ENCODE measurements around the gene ACTR5. TPM values are rescaled to one million over a fixed set of nuclear protein-coding genes. Genes with fewer than 3 reads are reported as not detected.
A peak's percentile ranks its signal among the peaks of the same experiment; 100 is the strongest.
"Not testable (repeated sequence)": the region's sequence is repeated elsewhere in the genome, so short reads cannot be mapped to it uniquely, and the experiment has no call there.

The ACTR5 gene
- total RNA-seq, 2 experiments from 2014 or later = 7.3 to 7.5 TPM

- peaks cover 30% of the 10 kb centered on the region for H3K36me3 Mint-ChIP-seq
Observed at GRCh38 chr20:38770546-38770945, 22.3 kb downstream of the ACTR5 start.

GRCh38 chr20:38770970-38771369 lies 22.7 kb downstream of the ACTR5 start:
- H3K27me3 Mint-ChIP-seq = no peaks in the 10 kb centered on the region
- no peak overlapping the region for H3K27ac Mint-ChIP-seq
- H3K4me3 Mint-ChIP-seq = no peak overlapping the region
- H3K4me1 Mint-ChIP-seq = no peaks in the 10 kb centered on the region
- no peak for DNase-seq
- H3K9me3 Mint-ChIP-seq = no peaks in the 10 kb centered on the region
- H3K36me3 Mint-ChIP-seq = peaks cover 30% of the 10 kb centered on the region

More at GRCh38 chr20:38770546-38770945, 22.3 kb downstream of the ACTR5 start:
- Mint-ChIP-seq H3K4me3 (no peak overlapping the region), H3K4me1 (no peaks in the 10 kb centered on the region), H3K27me3 (no peaks in the 10 kb centered on the region), H3K9me3 (no peaks in the 10 kb centered on the region), H3K27ac (no peak overlapping the region)
- no peak for DNase-seq

- H3K36me3 Mint-ChIP-seq = peaks cover 27% of the 10 kb centered on the region
- H3K4me1 Mint-ChIP-seq = no peaks in the 10 kb centered on the region
- H3K27me3 Mint-ChIP-seq = no peaks in the 10 kb centered on the region
- H3K9me3 Mint-ChIP-seq = no peaks in the 10 kb centered on the region
- no peak overlapping the region for H3K27ac Mint-ChIP-seq
- no peak for DNase-seq
- no peak overlapping the region for H3K4me3 Mint-ChIP-seq
Observed at GRCh38 chr20:38771621-38772020, 23.4 kb downstream of the ACTR5 start.

- Mint-ChIP-seq H3K36me3 (peaks cover 29% of the 10 kb centered on the region), H3K4me1 (no peaks in the 10 kb centered on the region), H3K4me3 (no peak overlapping the region), H3K27me3 (no peaks in the 10 kb centered on the region), H3K9me3 (no peaks in the 10 kb centered on the region), H3K27ac (no peak overlapping the region)
- DNase-seq = no peak
Observed at GRCh38 chr20:38774167-38774566, 25.9 kb downstream of the ACTR5 start.

GRCh38 chr20:38776363-38776762 lies 28.1 kb downstream of the ACTR5 start:
- Mint-ChIP-seq H3K36me3 (peaks cover 27% of the 10 kb centered on the region), H3K27ac (no peak overlapping the region), H3K4me3 (no peak overlapping the region), H3K9me3 (no peaks in the 10 kb centered on the region), H3K4me1 (peaks cover 7% of the 10 kb centered on the region), H3K27me3 (no peaks in the 10 kb centered on the region)
- DNase-seq = no peak

GRCh38 chr20:38779247-38780097 lies 31.2 kb downstream of the ACTR5 start:
- Mint-ChIP-seq H3K36me3 (peaks cover 10% of the 10 kb centered on the region), H3K4me1 (peaks cover 11% of the 10 kb centered on the region), H3K27me3 (no peaks in the 10 kb centered on the region), H3K9me3 (no peaks in the 10 kb centered on the region), H3K27ac (no peak overlapping the region), H3K4me3 (no peak overlapping the region)
- DNase-seq = no peak

GRCh38 chr20:38782275-38782674 lies 34.0 kb downstream of the ACTR5 start:
- no peak overlapping the region for H3K4me3 Mint-ChIP-seq
- H3K36me3 Mint-ChIP-seq = no peaks in the 10 kb centered on the region
- H3K27me3 Mint-ChIP-seq = no peaks in the 10 kb centered on the region
- H3K9me3 Mint-ChIP-seq = no peaks in the 10 kb centered on the region
- no peak for DNase-seq
- peaks cover 11% of the 10 kb centered on the region for H3K4me1 Mint-ChIP-seq
- H3K27ac Mint-ChIP-seq = no peak overlapping the region

GRCh38 chr20:38787870-38788269 lies 39.6 kb downstream of the ACTR5 start:
- Mint-ChIP-seq H3K4me3 (no peak overlapping the region), H3K36me3 (no peaks in the 10 kb centered on the region), H3K4me1 (peaks cover 14% of the 10 kb centered on the region), H3K27me3 (no peaks in the 10 kb centered on the region), H3K27ac (no peak overlapping the region), H3K9me3 (no peaks in the 10 kb centered on the region)
- DNase-seq = no peak

GRCh38 chr20:38789503-38790199 lies 41.4 kb downstream of the ACTR5 start:
- Mint-ChIP-seq H3K36me3 (no peaks in the 10 kb centered on the region), H3K27me3 (no peaks in the 10 kb centered on the region), H3K4me1 (peaks cover 11% of the 10 kb centered on the region), H3K9me3 (no peaks in the 10 kb centered on the region), H3K27ac (no peak overlapping the region), H3K4me3 (no peak overlapping the region)
- DNase-seq = no peak

GRCh38 chr20:38790200-38791053 lies 42.2 kb downstream of the ACTR5 start:
- Mint-ChIP-seq H3K27ac (no peak overlapping the region), H3K4me3 (no peak overlapping the region), H3K9me3 (no peaks in the 10 kb centered on the region), H3K36me3 (no peaks in the 10 kb centered on the region), H3K27me3 (no peaks in the 10 kb centered on the region), H3K4me1 (peaks cover 11% of the 10 kb centered on the region)
- peak; percentile 42 for DNase-seq

- H3K9me3 Mint-ChIP-seq = no peaks in the 10 kb centered on the region
- no peak overlapping the region for H3K27ac Mint-ChIP-seq
- H3K36me3 Mint-ChIP-seq = no peaks in the 10 kb centered on the region
- H3K4me3 Mint-ChIP-seq = no peak overlapping the region
- H3K27me3 Mint-ChIP-seq = no peaks in the 10 kb centered on the region
- peaks cover 11% of the 10 kb centered on the region for H3K4me1 Mint-ChIP-seq
- no peak for DNase-seq
Observed at GRCh38 chr20:38791291-38791690, 43.0 kb downstream of the ACTR5 start.

- Mint-ChIP-seq H3K27ac (no peak overlapping the region), H3K9me3 (no peaks in the 10 kb centered on the region), H3K4me1 (peaks cover 11% of the 10 kb centered on the region), H3K4me3 (no peak overlapping the region), H3K36me3 (no peaks in the 10 kb centered on the region), H3K27me3 (no peaks in the 10 kb centered on the region)
- no peak for DNase-seq
Observed at GRCh38 chr20:38791940-38792339, 43.7 kb downstream of the ACTR5 start.

- not testable (repeated sequence) for H3K4me3 Mint-ChIP-seq, DNase-seq, H3K27me3 Mint-ChIP-seq, H3K27ac Mint-ChIP-seq, H3K36me3 Mint-ChIP-seq
- Mint-ChIP-seq H3K9me3 (peaks cover 11% of the 10 kb centered on the region), H3K4me1 (peaks cover 23% of the 10 kb centered on the region)
Observed at GRCh38 chr20:38794057-38794456, 45.8 kb downstream of the ACTR5 start.

GRCh38 chr20:38798266-38798665 lies 50.0 kb downstream of the ACTR5 start:
- H3K36me3 Mint-ChIP-seq = peaks cover 2% of the 10 kb centered on the region
- no peak for DNase-seq
- H3K4me3 Mint-ChIP-seq = no peak overlapping the region
- no peaks in the 10 kb centered on the region for H3K27me3 Mint-ChIP-seq
- H3K27ac Mint-ChIP-seq = no peak overlapping the region
- H3K4me1 Mint-ChIP-seq = peaks cover 18% of the 10 kb centered on the region
- peaks cover 12% of the 10 kb centered on the region for H3K9me3 Mint-ChIP-seq

GRCh38 chr20:38799203-38799602 lies 50.9 kb downstream of the ACTR5 start:
- no peak for DNase-seq
- Mint-ChIP-seq H3K27me3 (no peaks in the 10 kb centered on the region), H3K27ac (no peak overlapping the region), H3K36me3 (peaks cover 2% of the 10 kb centered on the region), H3K4me3 (no peak overlapping the region), H3K4me1 (peaks cover 23% of the 10 kb centered on the region), H3K9me3 (peaks cover 12% of the 10 kb centered on the region)
